Cardiac muscle cell (in vitro differentiated cells and primary cell): ENCODE data around the gene C13orf46. TPM values are rescaled to one million over a fixed set of nuclear protein-coding genes. Genes with fewer than 3 reads are reported as not detected.

Source experiments
- DNase-seq, 2 donors: peaks; one replicate each; pipeline versions ENCODE4 v3.0.0 to v3.0.0-alpha.2; 2010 to 2017; ENCODE audit warnings: low read depth in 1 of 2, low spot score in 1 of 2
- H3K27ac ChIP-seq: fragments of 200-600 bp; sonication (generic); 2 replicates; pipeline ENCODE4 v1.5.1; 2016
- H3K27me3 ChIP-seq: fragments of 200-600 bp; sonication (generic); 2 replicates; pipeline ENCODE4 v1.6.0; 2016; ENCODE audit warnings: control low read depth
- H3K36me3 ChIP-seq: fragments of 200-600 bp; sonication (generic); 2 replicates; pipeline ENCODE4 v1.5.1; 2016; ENCODE audit warnings: control low read depth
- H3K4me1 ChIP-seq: fragments of 200-600 bp; sonication (generic); 2 replicates; pipeline ENCODE4 v1.8.1; 2017; ENCODE audit warnings: low read depth, mild to moderate bottlenecking, mixed run types
- H3K4me3 ChIP-seq: fragments of 200-600 bp; sonication (generic); 2 replicates; pipeline ENCODE4 v1.5.1; 2016; ENCODE audit warnings: mild to moderate bottlenecking
- H3K9me3 ChIP-seq: fragments of 200-600 bp; sonication (generic); 2 replicates; pipeline ENCODE4 v1.5.1; 2017; ENCODE audit warnings: low read depth, mild to moderate bottlenecking, control low read depth
- polyA plus RNA-seq: library from polyadenylated mRNA; unstranded; fragments of >200 nt; fragmentation: Nextera tagmentation; extraction: Ambion mirVana; gene quantifications from 2 replicates; pipeline ENCODE4 v1.2.1, GENCODE V29; 2016
- total RNA-seq: library from RNA; depleted of rRNA; stranded (reverse); fragments of >200 nt; gene quantifications from 2 replicates; pipeline ENCODE4 v1.2.3, GENCODE V29; 2016
- TF ChIP-seq, protein P1 (sequence below): IDR thresholded peaks from 2 replicates; pipeline ENCODE4 v1.5.1; 2012; ENCODE audit warnings: low read depth, mild to moderate bottlenecking, low read length

Gene C13orf46
- total and polyA plus RNA-seq, 2 experiments from 2014 or later = 0.35 TPM; not detected in 1

DNA sequence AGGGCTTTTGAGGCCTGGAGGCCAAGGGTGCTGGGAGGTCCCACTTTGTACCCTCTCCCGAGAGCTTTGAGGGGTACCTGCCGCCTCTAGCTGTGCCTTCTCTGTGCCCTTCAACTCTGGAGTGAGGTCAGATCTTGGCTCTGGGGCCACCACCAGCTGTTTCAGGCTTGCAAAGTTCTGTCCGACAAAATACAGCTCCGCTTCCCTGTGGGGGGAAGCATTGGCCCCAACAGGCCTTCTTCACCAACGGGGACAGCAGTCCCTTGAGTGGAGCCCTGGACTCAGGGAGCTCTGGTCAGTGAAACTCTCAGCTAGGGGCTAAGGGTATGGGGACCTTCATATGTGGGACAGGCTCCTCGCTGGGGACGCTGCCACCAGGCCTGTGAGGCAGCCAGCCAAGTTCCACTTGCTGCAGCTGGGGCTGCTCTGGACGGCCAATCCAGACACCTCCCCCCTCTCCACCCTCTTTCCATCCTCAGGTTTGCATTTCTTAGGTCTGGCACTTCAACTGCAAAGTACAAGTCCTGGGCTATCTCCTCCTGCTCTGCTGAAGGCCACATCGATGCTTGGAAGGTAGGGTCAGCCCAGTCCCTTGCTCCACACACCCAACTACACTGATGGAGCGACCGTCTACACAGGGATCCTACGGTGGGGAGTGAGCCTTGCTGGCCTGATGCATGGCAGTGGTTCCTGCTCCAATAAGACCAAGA, 46.8 kb downstream of the C13orf46 start:
- TF ChIP-seq, protein P1, sequence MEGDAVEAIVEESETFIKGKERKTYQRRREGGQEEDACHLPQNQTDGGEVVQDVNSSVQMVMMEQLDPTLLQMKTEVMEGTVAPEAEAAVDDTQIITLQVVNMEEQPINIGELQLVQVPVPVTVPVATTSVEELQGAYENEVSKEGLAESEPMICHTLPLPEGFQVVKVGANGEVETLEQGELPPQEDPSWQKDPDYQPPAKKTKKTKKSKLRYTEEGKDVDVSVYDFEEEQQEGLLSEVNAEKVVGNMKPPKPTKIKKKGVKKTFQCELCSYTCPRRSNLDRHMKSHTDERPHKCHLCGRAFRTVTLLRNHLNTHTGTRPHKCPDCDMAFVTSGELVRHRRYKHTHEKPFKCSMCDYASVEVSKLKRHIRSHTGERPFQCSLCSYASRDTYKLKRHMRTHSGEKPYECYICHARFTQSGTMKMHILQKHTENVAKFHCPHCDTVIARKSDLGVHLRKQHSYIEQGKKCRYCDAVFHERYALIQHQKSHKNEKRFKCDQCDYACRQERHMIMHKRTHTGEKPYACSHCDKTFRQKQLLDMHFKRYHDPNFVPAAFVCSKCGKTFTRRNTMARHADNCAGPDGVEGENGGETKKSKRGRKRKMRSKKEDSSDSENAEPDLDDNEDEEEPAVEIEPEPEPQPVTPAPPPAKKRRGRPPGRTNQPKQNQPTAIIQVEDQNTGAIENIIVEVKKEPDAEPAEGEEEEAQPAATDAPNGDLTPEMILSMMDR = no peak

DNA sequence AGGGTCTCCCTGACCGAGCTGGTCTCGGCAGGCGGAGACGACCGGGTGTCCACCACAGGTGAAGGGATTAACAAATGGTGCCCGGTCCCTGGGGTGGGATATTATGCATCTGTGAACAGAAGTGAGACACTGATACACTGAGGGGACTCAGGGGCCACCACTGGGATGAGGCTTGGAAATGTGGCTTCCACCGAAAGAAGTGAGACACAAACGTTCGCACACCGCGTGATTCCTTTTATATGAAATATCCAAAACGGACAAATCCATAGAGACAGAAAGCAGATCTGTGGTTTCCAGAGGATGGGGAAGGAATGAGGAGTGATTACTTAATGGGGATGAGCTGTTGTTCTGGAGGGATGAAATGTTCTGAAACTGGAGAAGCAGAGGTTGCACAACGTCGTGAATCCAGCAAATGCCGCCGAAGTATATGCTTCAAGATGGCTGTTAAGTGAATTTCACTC, 47.5 kb downstream of the C13orf46 start:
- Histone ChIP-seq H3K9me3 (no peaks in the 10 kb centered on the region), H3K27ac (no peak overlapping the region), H3K4me1 (no peaks in the 10 kb centered on the region), H3K27me3 (no peaks in the 10 kb centered on the region), H3K4me3 (no peak overlapping the region), H3K36me3 (no peaks in the 10 kb centered on the region)
- peak in 1 of 2 donors; percentile 89 for DNase-seq
- TF ChIP-seq, protein P1 = no peak

More for the DNA sequence above, 46.8 kb downstream of the C13orf46 start:
- Histone ChIP-seq H3K4me1 (no peaks in the 10 kb centered on the region), H3K4me3 (no peak overlapping the region), H3K36me3 (no peaks in the 10 kb centered on the region), H3K27ac (no peak overlapping the region), H3K9me3 (no peaks in the 10 kb centered on the region), H3K27me3 (no peaks in the 10 kb centered on the region)
- no peak for DNase-seq

DNA sequence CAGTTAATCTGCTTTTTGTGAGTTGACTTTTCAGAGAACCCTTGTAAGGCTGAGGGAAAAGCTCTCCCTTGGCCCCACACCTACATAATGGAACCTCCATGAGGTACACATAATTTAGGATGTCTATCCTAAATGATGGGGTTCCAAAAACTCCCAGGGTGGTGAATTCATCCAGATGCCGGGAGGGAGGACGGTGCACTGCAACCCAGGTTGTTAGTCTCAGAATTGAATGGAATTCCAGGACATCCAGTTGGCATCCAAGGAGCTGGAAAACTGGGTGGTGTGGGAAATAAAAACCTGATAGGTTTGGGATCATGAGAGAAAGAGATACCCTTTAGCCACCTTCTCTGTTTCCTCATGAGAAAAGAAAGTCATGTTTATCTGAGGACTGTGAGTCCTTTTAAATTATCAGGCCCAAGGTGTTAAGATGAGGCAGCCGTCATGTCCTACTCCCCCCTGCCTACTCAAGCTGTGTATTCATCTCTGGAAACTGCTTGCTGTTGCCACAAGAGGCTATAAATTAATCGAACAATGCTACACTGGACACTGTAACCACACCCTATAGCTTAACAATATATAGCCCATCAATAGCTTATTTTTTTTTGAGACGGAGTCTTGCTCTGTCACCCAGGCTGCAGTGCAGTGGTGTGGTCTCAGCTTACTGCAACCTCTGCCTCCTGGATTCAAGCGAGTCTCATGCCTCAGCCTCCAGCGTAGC, 49.5 kb downstream of the C13orf46 start:
- Histone ChIP-seq H3K4me3 (no peak overlapping the region), H3K27ac (no peak overlapping the region), H3K27me3 (no peaks in the 10 kb centered on the region), H3K9me3 (no peaks in the 10 kb centered on the region), H3K4me1 (no peaks in the 10 kb centered on the region), H3K36me3 (no peaks in the 10 kb centered on the region)
- no peak for DNase-seq
- TF ChIP-seq, protein P1 = no peak

DNA sequence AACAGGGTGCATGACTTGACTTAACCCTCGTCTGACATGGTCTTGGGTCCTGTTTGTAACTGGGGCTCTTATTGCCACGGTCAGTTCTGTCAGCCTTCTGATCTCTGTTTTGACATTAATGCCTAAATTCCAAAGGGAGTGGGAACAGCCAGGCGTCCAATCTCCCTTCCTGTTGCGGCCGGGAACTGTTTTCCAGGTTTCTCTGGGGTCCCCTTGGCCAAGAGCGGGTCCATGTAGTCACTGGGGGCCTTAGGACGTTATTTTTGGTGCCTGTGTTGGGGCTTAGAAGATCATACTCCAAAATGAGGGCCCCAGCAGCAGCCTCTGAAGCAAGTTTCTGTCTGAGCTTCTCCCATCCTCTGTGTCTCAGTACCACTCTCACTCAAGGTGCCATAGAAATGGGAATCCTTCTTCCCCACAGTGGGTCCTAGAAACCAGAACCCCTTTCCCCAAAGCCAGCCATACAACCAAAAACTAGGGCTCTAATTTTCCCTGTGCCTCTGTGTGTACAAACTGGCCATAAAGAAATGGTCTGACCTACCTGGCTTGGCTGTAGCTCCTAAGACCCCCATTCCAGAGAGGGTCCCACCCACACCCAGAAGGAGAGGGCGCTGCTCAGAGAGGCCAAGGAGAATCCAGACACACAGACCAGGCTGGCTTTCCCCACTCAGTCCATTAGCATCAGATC, 50.4 kb downstream of the C13orf46 start:
- TF ChIP-seq, protein P1 = no peak
- H3K4me3 ChIP-seq = no peak overlapping the region
- no peaks in the 10 kb centered on the region for H3K27me3 ChIP-seq
- H3K4me1 ChIP-seq = no peaks in the 10 kb centered on the region
- no peaks in the 10 kb centered on the region for H3K9me3 ChIP-seq
- no peak for DNase-seq
- no peaks in the 10 kb centered on the region for H3K36me3 ChIP-seq
- no peak overlapping the region for H3K27ac ChIP-seq

DNA sequence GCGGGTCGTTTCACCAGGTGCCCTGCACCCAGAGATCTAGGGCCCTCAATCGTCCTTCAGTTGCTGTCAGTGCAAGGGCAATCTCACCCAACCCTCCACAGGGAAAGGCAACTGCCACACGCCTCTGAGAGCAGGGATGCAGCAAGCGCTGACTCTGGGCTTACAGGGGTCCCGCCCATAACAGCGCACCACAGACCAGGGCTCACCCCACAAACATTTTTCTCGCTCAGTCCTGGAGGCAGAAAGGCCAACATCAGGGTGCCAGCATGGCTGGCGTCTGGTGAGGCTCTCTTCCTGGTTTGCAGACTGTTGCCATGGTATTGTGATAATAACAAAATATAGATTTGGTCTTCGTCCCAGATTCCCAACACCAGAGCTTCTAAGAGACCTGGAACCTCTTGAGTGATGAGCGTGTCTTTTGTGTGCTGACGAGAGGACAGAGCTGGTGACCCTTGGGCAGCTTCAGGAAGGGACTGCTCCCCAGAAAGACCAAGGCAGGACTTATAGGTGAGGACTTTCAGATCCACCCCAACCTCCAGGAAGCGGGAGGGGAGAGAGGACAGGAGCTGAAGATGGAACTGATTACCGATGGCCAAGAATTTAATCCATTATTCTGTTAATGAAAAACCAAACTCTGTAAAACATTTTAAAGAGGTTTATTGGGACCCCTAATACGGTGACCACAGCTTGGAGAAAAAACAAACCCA, 51.3 kb downstream of the C13orf46 start:
- DNase-seq = peak in 1 of 2 donors; percentile 29
- no peak overlapping the region for H3K4me3 ChIP-seq
- H3K27ac ChIP-seq = no peak overlapping the region
- TF ChIP-seq, protein P1 = no peak
- H3K9me3 ChIP-seq = no peaks in the 10 kb centered on the region
- no peaks in the 10 kb centered on the region for H3K36me3 ChIP-seq
- no peaks in the 10 kb centered on the region for H3K27me3 ChIP-seq
- no peaks in the 10 kb centered on the region for H3K4me1 ChIP-seq
